GM12891 (cell line): ENCODE measurements around the gene DIP2B.

Source experiments
- PAX5 ChIP-seq: IDR thresholded peaks from 2 replicates; pipeline ENCODE4 v1.6.1; 2011; ENCODE audit warnings: low read length, moderate library complexity, mild to moderate bottlenecking; ENCODE audit not compliant: insufficient read depth, severe bottlenecking
- POLR2A ChIP-seq: IDR thresholded peaks from 2 replicates; pipeline ENCODE4 v1.6.1; 2011; ENCODE audit warnings: low read depth, low read length, control low read depth
- POLR2AphosphoS5 ChIP-seq: IDR thresholded peaks from 2 replicates; pipeline ENCODE4 v1.6.1; 2011; ENCODE audit warnings: low read depth, low read length, control low read depth
- TAF1 ChIP-seq: IDR thresholded peaks from 2 replicates; pipeline ENCODE4 v1.6.1; 2011; ENCODE audit warnings: low read depth, low read length, control low read depth

- no peak for TF ChIP-seq POLR2AphosphoS5
- no peak for TF ChIP-seq POLR2A
- TF ChIP-seq TAF1: no peak
- TF ChIP-seq PAX5: no peak
These were observed 94.7 kb downstream of the DIP2B start for GRCh38 chr12:50599366-50600095.
